Calu3 (cell line): Measurements from ENCODE around the gene NEUROD4. TPM values are rescaled to one million over a fixed set of nuclear protein-coding genes. Genes with fewer than 3 reads are reported as not detected.

Source experiments
- total RNA-seq: library from RNA; stranded (reverse); gene quantifications from 2 replicates; pipeline ENCODE4 v1.2.3, GENCODE V29; 2022

Gene NEUROD4
- total RNA-seq, 1 experiment from 2014 or later, result not detected

Other genes starting within 250 kb of the NEUROD4 start
- not detected in 2 replicates for gene MUCL1, start 165.5 kb upstream of the NEUROD4 start, total RNA-seq
- gene TESPA1, start 35.2 kb upstream of the NEUROD4 start, total RNA-seq, result not detected in 2 replicates
- not detected in 2 replicates for gene OR9K2, start 106.4 kb downstream of the NEUROD4 start, total RNA-seq
- gene OR10A7, start 201.1 kb downstream of the NEUROD4 start, total RNA-seq, result not detected in 2 replicates
- not detected in 2 replicates for gene OR6C74, start 224.6 kb downstream of the NEUROD4 start, total RNA-seq